Astrocyte (in vitro differentiated cells and primary cell): Measurements from ENCODE around the gene PTCRA. TPM values are rescaled to one million over a fixed set of nuclear protein-coding genes. Genes with fewer than 3 reads are reported as not detected.
A peak's percentile ranks its signal among the peaks of the same experiment; 100 is the strongest.

Experiments
- DNase-seq: peaks from one replicate; pipeline ENCODE4 v3.0.0-alpha.2; 2010; ENCODE audit warnings: low read depth
- FAIRE-seq: peaks from 2 replicates; lab custom pipeline; 2011; peaks lifted over from hg19 to GRCh38; lab: Jason Lieb, UNC
- H2AFZ ChIP-seq: 2 replicates; pipeline ENCODE4 v1.6.0; 2012; ENCODE audit warnings: low read depth, low read length, inconsistent platforms
- H3K27ac ChIP-seq: 2 replicates; pipeline ENCODE4 v1.5.1; 2011; ENCODE audit warnings: low read depth, low read length, inconsistent platforms
- H3K27me3 ChIP-seq: 2 replicates; pipeline ENCODE4 v1.6.0; 2011; ENCODE audit warnings: low read length, inconsistent platforms; ENCODE audit not compliant: insufficient read depth
- H3K36me3 ChIP-seq: 2 replicates; pipeline ENCODE4 v1.5.1; 2011; ENCODE audit warnings: low read length, inconsistent platforms; ENCODE audit not compliant: insufficient read depth
- H3K4me1 ChIP-seq: 2 replicates; pipeline ENCODE4 v1.5.1; 2011; ENCODE audit warnings: low read length, inconsistent platforms; ENCODE audit not compliant: insufficient read depth
- H3K4me2 ChIP-seq: 2 replicates; pipeline ENCODE4 v1.6.0; 2012; ENCODE audit warnings: low read length, inconsistent platforms
- H3K4me3 ChIP-seq: 2 replicates; pipeline ENCODE4 v1.5.1; 2011; ENCODE audit warnings: low read depth, mild to moderate bottlenecking, low read length, inconsistent platforms; ENCODE audit not compliant: insufficient read depth
- H3K79me2 ChIP-seq: 2 replicates; pipeline ENCODE4 v1.6.0; 2012; ENCODE audit warnings: mild to moderate bottlenecking, low read length, inconsistent platforms; ENCODE audit not compliant: insufficient read depth
- H3K9ac ChIP-seq: 2 replicates; pipeline ENCODE4 v1.6.0; 2012; ENCODE audit warnings: mild to moderate bottlenecking, low read length, inconsistent platforms
- H3K9me3 ChIP-seq: 2 replicates; pipeline ENCODE4 v1.5.1; 2012; ENCODE audit warnings: low read depth, mild to moderate bottlenecking, low read length, inconsistent platforms; ENCODE audit not compliant: insufficient read depth
- H4K20me1 ChIP-seq: 2 replicates; pipeline ENCODE4 v1.6.0; 2012; ENCODE audit warnings: low read length, inconsistent platforms; ENCODE audit not compliant: insufficient read depth
- H3K27ac Mint-ChIP-seq: one replicate; pipeline ENCODE4 v1.8.0; 2021; ENCODE audit warnings: mild to moderate bottlenecking, mixed read lengths; ENCODE audit not compliant: unreplicated experiment
- H3K27me3 Mint-ChIP-seq: one replicate; pipeline ENCODE4 v1.8.0; 2021; ENCODE audit warnings: low read depth, mixed read lengths; ENCODE audit not compliant: unreplicated experiment
- H3K36me3 Mint-ChIP-seq: one replicate; pipeline ENCODE4 v1.8.0; 2021; ENCODE audit warnings: low read depth, mixed read lengths; ENCODE audit not compliant: unreplicated experiment
- H3K4me1 Mint-ChIP-seq: one replicate; pipeline ENCODE4 v1.8.0; 2021; ENCODE audit warnings: low read depth, mixed read lengths; ENCODE audit not compliant: unreplicated experiment
- H3K4me3 Mint-ChIP-seq: one replicate; pipeline ENCODE4 v1.8.0; 2021; ENCODE audit warnings: mild to moderate bottlenecking, moderate library complexity, mixed read lengths; ENCODE audit not compliant: unreplicated experiment
- H3K9me3 Mint-ChIP-seq: one replicate; pipeline ENCODE4 v1.8.0; 2021; ENCODE audit warnings: mild to moderate bottlenecking, mixed read lengths; ENCODE audit not compliant: unreplicated experiment
- CTCF ChIP-seq: IDR thresholded peaks from 2 replicates; pipeline ENCODE4 v1.5.1; 2011; ENCODE audit warnings: low read depth, mild to moderate bottlenecking, inconsistent platforms, low read length, moderate library complexity; ENCODE audit not compliant: insufficient read depth
- EZH2 ChIP-seq: IDR thresholded peaks from 2 replicates; pipeline ENCODE4 v1.6.1; 2012; ENCODE audit warnings: mild to moderate bottlenecking, low read length, inconsistent platforms; ENCODE audit not compliant: insufficient read depth
- total RNA-seq: library from RNA; stranded (reverse); gene quantifications from 2 replicates; pipeline ENCODE4 v1.2.1, GENCODE V29; 2021

PTCRA gene
- total RNA-seq, 1 donor from 2014 or later, result not detected

GRCh38 chr6:42958125-42958524 lies 42.3 kb downstream of the PTCRA start:
- Histone ChIP-seq H3K27me3 (peaks cover 3% of the 10 kb centered on the region), H3K36me3 (no peaks in the 10 kb centered on the region), H3K9me3 (no peaks in the 10 kb centered on the region), H2AFZ (no peak overlapping the region), H4K20me1 (no peaks in the 10 kb centered on the region), H3K4me2 (no peak overlapping the region), H3K79me2 (no peaks in the 10 kb centered on the region), H3K9ac (no peak overlapping the region), H3K4me3 (no peak overlapping the region), H3K4me1 (peaks cover 9% of the 10 kb centered on the region), H3K27ac (no peak overlapping the region)
- Mint-ChIP-seq H3K4me3 (no peak overlapping the region), H3K27ac (no peak overlapping the region), H3K27me3 (peaks cover 20% of the 10 kb centered on the region), H3K9me3 (no peaks in the 10 kb centered on the region), H3K4me1 (no peaks in the 10 kb centered on the region), H3K36me3 (peaks cover 13% of the 10 kb centered on the region)
- TF ChIP-seq EZH2, result no peak
- TF ChIP-seq CTCF, result no peak
- DNase-seq (no peak), FAIRE-seq (no peak)

GRCh38 chr6:42959917-42960242 lies 44.0 kb downstream of the PTCRA start:
- H3K4me3 Mint-ChIP-seq, result peak overlapping the region; percentile 47
- Histone ChIP-seq H3K4me1 (peaks cover 9% of the 10 kb centered on the region), H2AFZ (peak overlapping the region; percentile 73), H3K9ac (peak overlapping the region; percentile 23), H3K4me3 (peak overlapping the region; percentile 50), H3K9me3 (no peaks in the 10 kb centered on the region), H3K27ac (no peak overlapping the region), H3K36me3 (no peaks in the 10 kb centered on the region), H3K79me2 (no peaks in the 10 kb centered on the region), H4K20me1 (no peaks in the 10 kb centered on the region), H3K27me3 (peaks cover 3% of the 10 kb centered on the region), H3K4me2 (peak overlapping the region; percentile 89)
- no peak for DNase-seq
- H3K27ac Mint-ChIP-seq, result no peak overlapping the region
- no peak for TF ChIP-seq CTCF
- H3K27me3 Mint-ChIP-seq, result peaks cover 20% of the 10 kb centered on the region
- no peaks in the 10 kb centered on the region for H3K9me3 Mint-ChIP-seq
- H3K4me1 Mint-ChIP-seq, result no peaks in the 10 kb centered on the region
- FAIRE-seq, result no peak
- peaks cover 15% of the 10 kb centered on the region for H3K36me3 Mint-ChIP-seq

- Histone ChIP-seq H3K36me3 (no peaks in the 10 kb centered on the region), H3K4me2 (peak within 1 kb of the TSS; percentile 89), H3K27me3 (peaks cover 3% of the 10 kb centered on the region), H3K4me3 (peak within 1 kb of the TSS; percentile 50), H3K9ac (peak within 1 kb of the TSS; percentile 23), H3K79me2 (no peaks in the 10 kb centered on the region), H3K27ac (no peak within 1 kb of the TSS), H2AFZ (peak within 1 kb of the TSS; percentile 73), H4K20me1 (no peaks in the 10 kb centered on the region), H3K4me1 (peaks cover 9% of the 10 kb centered on the region), H3K9me3 (no peaks in the 10 kb centered on the region)
- no peak for TF ChIP-seq CTCF
- TF ChIP-seq EZH2, result peak; percentile 46
- H3K36me3 Mint-ChIP-seq, result peaks cover 18% of the 10 kb centered on the region
- FAIRE-seq (no peak), DNase-seq (no peak)
- no peaks in the 10 kb centered on the region for H3K4me1 Mint-ChIP-seq
- H3K4me3 Mint-ChIP-seq, result peak within 1 kb of the TSS; percentile 47
- no peaks in the 10 kb centered on the region for H3K9me3 Mint-ChIP-seq
- no peak within 1 kb of the TSS for H3K27ac Mint-ChIP-seq
- H3K27me3 Mint-ChIP-seq, result peaks cover 20% of the 10 kb centered on the region
These were observed 44.6 kb downstream of the PTCRA start, which contains the start of gene GNMT for GRCh38 chr6:42960243-42961019. GNMT (plus strand) TSS chr6:42960754; CDS start chr6:42960768, 14 bp downstream.
